Left kidney (tissue), 8 donors: ENCODE results near the gene LRRC4C. TPM values are rescaled to one million over a fixed set of nuclear protein-coding genes. Genes with fewer than 3 reads are reported as not detected.

ENCODE experiments used
- DNase-seq: peaks from one replicate; pipeline ENCODE4 v3.0.0-alpha.2; 2013
- long read RNA-seq, 8 donors: transcript quantifications; one replicate each; lab custom pipeline, GENCODE V29; 2026
- polyA plus RNA-seq: library from polyadenylated mRNA; unstranded; fragments of 120-200 nt; gene quantifications from one replicate; pipeline ENCODE4 v1.2.1, GENCODE V29; 2013; ENCODE audit not compliant: insufficient read length

Gene LRRC4C
- 17.0 TPM for polyA plus RNA-seq
- long read RNA-seq, donor 1, full-length matches to known transcripts = 2 of 2 reads
- long read RNA-seq, donor 1, partial matches to known transcripts = 0 of 2 reads
- long read RNA-seq, donor 1, other reads (novel, unspliced or antisense) = 0 of 2 reads
- long read RNA-seq, donor 2, partial matches to known transcripts = 0 of 2 reads
- long read RNA-seq, donor 2, other reads (novel, unspliced or antisense) = 0 of 2 reads
- long read RNA-seq, donor 3, partial matches to known transcripts = 0 of 2 reads
- long read RNA-seq, donor 3, other reads (novel, unspliced or antisense) = 0 of 2 reads
- long read RNA-seq, donor 4 = 0 reads
- long read RNA-seq, donor 5, full-length matches to known transcripts = 1 of 1 reads
- long read RNA-seq, donor 5, partial matches to known transcripts = 0 of 1 reads
- long read RNA-seq, donor 5, other reads (novel, unspliced or antisense) = 0 of 1 reads
- long read RNA-seq, donor 6, partial matches to known transcripts = 0 of 3 reads
- long read RNA-seq, donor 6, other reads (novel, unspliced or antisense) = 0 of 3 reads
- long read RNA-seq, donor 7, full-length matches to known transcripts = 2 of 2 reads
- long read RNA-seq, donor 7, partial matches to known transcripts = 0 of 2 reads
- long read RNA-seq, donor 7, other reads (novel, unspliced or antisense) = 0 of 2 reads
- long read RNA-seq, donor 8 = 0 reads

DNA sequence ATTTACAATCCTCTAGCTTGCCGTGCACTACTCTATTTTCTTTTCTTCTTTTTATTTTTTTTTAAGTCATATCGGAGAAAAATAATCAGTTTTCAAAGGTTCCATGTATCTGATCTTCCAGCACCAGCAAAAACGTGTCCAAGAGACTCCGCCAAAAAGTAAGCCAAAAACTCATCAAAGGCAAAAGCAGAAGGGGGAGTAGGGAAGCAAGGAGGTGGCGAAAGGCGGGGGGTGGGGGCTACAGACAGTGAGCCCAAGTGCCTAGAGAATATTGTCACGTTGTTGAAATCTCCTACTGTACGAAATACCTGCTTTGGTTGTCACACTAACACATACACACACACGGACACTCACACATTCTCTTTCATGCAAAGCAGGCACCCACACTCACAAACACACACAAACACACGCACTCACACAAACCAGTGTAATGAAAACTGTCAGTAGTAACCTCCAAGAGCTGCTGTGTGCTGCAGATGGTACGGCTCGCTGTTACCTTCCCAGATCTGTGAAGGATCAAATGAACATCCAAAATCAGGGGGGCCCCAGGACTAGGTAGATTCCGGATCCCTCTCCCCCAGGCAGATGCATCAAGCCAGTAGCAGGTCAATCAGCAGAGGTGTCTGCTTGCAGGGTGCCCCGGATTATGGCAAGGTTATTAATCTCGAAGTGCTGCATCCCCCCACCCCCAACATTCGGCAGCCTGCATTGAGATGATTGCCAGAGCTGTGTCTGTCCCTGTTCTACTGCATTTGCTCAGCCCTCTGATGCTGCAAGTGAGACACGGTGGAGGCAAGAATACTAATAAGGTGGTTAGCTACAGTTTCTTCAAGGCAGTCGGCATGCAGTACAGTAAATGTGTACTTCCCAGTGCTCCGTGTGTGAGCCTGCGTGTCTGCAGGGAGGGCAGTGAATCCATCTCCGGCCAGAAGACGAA, at the start of gene LRRC4C:
Gene LRRC4C (minus strand): TSS at position 188 of the 937 bp plus-strand sequence.
- no peak for DNase-seq

DNA sequence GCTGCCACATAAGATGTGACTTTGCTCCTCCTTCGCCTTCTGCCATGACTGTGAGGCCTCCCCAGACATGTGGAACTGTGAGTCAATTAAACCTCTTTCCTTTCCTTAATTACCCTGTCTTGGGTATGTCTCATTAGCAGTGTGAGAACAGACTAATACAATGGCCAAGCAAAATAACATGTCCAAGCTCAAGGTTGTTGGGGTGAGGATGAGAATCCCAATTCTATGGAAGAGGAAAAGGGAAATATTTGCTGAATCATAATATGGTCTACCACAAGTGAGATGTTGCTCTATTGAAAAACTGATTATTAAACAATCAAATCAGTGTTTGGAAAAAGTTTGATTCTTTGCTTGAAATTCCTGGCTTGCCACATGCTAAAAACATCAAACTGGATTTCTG, 48.7 kb upstream of the LRRC4C start:
- DNase-seq = no peak

DNA sequence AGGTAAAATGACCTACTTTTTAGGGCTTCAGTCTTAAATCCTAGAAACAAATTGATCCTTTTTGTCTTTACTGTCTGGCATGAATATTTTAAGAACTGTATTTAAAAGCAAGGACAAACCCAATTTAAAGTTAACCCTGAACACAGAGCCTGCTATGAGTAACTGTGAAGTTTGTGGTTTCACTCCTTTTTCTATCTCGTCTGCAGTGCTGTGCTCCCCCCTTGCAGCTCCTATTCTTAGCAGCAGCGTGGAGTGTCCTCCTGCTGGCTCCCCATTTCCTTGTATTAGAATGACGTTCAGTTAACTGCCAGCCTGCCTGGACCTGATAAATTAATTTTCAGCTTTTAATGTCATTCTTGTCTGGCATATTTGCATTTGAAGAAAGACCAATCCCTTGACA, 40.0 kb upstream of the LRRC4C start:
- DNase-seq = no peak

DNA sequence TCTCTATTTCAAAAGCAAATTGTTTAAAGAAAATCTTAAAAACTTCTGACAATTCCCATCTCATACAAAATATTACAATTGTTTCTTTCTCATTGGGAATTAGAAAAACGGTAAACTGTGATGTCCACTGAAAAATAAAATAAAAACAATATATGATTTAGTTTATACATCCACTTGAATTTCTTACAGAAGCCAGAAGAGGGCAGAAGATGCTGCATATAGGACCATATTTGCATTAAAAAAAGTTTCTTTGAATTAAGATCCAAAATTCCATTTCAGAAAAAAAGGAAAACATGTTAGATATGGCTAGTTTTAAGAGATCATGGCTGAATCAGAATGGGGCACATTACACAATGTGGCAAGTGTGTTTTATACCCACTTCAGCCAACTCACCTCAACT, 39.3 kb upstream of the LRRC4C start:
- DNase-seq = no peak

DNA sequence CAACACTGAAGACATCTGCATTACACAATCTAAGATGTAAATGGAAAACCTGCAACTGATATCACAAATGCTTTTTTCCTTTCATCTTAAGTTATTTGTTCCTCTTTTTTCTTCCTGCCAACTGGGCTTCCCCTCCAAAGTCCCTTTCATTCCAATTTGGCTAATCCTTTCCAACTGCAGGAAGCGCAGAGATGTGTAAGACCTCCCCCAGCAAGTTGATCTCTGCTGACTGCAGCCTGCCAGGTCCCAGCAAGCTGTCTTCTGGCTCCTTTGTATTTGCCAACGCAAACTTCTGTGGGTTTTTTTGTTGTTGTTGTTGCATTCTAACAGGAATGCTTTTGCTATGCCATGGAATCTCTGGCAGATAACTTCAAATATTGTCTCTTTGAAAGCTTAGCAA, 38.5 kb upstream of the LRRC4C start:
- no peak for DNase-seq

DNA sequence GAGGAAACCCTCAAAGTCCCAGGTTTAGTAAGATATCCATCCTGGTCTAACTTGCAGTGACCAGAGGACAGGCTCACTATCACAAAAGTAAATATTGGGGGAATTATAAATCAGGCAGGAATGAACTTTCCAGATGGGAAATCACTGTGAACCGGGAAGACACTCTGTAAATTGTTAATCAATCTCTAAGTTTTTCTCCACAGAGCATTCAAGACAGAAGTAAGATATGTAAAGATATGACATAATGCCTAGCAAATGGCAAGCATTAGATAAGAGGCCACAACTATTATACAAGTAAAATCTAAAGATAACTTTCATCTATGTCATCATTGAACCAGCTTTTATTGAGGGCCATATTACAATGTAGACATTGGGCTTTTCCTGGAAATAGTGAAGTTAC, 35.3 kb upstream of the LRRC4C start:
- DNase-seq = no peak

DNA sequence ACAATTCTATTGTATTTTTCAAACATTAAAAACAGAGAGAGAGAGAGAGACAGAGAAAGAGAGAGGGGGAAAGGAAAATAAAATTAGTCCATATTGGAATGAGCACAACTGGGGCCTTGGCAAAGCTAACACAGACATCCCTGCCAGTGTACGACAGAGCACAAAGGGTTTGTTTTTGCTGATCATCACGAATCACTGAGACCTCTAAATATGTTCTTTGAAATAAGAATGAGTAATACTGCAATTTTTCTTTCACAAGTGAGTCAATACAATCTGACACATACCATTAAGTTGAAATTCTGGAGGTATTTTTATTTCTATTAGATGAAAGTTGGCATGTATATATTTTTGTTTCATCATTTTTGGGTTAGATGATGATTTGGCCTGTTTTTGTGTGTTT, 27.0 kb upstream of the LRRC4C start:
- DNase-seq = no peak

DNA sequence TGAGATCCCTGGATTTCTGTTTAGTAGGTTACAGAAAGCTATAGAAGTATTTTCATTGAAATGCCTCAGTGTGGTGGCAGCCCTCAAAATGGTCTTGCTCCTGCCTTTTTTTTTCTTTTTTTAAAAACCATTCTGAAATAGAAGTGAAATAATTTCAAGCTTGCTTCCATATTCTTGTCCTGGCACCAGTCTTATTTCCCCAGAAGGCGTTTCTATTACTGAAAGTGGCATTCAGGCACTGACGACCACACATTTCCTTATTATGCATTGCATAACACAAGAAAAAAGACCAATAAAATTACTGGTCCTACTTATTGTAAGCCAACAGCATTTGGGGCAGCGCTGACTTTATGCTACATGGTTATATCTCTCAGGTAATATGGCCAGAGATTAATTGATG, 24.5 kb upstream of the LRRC4C start:
- no peak for DNase-seq

DNA sequence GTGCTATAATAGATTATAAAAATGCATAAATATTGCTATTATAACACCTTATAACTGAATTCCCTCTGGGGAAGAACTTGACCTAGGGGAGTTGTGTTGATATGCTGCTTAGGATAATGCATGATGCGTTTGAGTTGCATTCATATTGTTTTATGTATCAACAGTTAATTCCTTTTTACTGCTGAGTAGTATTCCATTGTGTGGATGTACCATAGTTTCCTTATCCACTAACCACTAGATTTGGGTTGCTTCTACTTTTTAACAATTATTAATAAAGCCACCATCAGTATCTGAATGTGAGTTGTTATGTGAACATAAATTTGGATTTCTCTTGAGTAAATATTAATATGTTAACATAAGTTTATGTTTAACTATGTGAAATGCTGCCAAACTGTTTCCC, 19.7 kb upstream of the LRRC4C start:
- no peak for DNase-seq

DNA sequence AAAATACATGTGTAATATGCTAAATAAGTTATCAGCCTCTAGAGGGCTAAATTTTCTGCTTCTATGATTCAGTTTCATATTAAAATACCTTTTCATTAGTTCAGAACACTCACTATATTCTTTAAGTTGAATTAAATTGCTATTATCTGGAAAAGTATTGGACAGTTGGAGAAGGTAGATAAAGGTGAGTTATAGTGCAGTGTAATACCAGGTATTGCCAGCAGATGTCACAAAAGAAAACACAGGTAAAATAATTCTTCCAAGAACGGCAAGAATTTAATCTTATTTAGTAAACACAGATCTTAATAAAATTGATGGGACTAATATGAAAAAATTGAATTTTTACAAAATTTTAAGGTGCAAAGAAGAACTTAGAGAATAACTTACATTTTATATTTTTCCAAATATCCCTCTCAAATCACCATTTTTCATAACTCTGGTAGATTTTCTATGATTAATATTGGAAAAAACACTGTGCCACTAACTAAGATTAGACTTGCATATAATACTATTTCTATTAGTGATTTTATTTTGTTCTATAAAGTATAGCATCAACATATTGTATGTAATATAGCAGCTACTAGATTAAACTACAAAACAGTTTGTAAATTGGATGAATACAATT, 1.7 kb upstream of the LRRC4C start:
- no peak for DNase-seq

DNA sequence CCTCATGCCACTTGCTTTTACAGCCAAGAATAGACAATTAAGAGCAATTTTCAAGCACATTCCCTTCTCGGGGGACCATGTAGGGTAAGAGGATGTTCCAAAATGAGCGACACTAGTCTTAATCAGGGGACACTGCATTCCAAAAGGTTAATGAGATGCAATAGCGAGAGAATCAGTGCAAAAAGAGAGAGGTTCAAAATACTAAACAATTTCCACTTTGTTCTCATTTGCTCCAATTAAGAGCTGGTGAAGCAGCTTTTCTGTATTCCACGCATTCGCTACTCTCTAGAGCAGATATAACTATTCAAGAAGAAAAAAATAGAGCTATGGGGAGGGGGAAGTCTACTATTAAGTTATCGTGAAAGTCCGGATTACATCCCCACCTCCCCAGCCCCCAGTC, 811 bp downstream of the LRRC4C start:
- DNase-seq = no peak

DNA sequence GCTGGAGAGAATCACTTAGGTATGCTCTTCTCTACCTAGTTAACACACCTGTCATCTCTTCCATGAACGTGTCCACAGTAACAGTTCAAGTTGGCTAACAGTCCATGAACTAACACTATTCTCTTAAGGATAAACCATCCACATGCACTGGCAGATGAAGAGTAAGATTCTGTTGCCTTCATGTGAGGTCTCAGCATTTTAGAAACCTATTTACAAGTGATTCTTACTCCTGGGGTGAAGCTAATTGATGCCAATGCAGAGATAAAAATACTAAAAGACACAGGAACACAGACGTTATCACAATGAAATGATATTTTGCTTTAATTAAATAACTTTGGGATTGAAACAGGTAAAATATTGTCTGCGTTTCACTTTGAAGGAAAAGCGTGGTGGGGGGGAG, 1.3 kb downstream of the LRRC4C start:
- DNase-seq = no peak

DNA sequence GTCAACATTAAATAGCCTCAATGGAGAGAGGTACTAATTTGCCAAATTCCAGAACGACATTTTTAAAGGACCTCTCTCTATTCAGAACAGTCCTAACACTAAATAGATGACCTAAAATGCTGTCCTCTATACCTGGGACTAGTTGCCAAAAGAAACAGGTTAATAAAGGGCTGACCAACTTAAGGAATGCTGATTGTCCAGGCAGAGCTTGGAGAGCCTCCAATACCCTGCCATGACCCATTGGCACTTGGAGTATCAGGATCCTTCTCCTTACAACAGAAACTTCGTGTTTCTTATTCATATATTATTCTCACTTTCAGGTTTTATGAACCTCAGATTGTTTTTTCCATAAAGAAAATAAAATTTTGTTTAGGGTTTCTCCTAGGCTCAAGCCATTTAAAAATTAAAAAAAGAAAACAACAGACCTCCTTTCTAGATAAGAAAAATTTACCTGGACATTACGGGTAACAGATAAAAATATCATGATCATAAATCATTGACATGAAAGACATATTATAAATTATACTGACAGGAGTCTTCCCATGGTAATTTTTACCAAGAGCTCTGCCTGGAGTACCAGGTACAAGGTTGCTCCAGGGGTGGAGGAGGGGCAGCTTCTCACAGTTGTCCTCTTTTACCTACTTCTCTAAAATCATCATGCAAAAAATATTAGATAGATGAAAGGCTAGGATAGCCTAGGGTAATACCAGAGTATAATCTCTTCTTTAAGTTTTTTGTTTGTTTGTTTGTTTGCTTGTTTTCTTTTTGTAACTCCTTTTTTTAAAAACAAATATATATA, 2.0 kb downstream of the LRRC4C start:
- DNase-seq = no peak

DNA sequence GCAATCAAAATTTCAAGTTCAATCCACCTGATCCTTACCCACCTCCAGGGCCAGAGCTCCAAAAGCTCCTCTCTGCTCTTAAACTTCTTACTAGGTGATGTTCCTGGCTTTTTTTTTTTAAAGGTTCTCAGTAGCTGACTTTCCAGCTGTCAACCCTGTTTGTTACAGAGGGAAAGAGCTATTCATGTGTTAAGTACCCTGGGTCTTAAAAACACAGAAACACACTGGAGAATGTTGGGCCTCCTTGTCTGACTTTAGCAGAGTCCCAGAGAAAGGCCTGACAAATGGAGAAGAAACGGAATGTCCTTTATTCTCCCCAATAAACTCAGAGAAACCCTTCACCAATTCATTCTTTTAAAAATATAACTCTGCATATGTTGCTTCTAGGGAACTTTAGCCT, 3.2 kb downstream of the LRRC4C start:
- no peak for DNase-seq

DNA sequence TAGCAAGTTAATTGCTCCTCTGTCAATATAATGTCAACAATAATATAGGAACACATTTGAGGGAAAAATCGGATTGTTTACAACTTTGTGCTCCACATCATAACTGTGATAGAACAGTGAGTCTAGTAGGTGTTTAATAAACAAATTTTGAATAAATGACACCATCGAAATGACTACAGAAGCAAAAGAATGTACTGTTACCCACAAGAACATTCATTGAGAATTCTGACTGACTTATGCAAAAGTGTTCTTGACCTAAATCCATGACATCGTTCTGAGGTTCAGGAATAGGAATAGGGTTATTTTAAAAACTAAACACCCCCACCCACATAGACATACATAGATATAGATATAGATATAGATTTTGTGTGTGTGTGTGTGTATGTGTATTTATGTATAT, 8.4 kb downstream of the LRRC4C start:
- DNase-seq = no peak

DNA sequence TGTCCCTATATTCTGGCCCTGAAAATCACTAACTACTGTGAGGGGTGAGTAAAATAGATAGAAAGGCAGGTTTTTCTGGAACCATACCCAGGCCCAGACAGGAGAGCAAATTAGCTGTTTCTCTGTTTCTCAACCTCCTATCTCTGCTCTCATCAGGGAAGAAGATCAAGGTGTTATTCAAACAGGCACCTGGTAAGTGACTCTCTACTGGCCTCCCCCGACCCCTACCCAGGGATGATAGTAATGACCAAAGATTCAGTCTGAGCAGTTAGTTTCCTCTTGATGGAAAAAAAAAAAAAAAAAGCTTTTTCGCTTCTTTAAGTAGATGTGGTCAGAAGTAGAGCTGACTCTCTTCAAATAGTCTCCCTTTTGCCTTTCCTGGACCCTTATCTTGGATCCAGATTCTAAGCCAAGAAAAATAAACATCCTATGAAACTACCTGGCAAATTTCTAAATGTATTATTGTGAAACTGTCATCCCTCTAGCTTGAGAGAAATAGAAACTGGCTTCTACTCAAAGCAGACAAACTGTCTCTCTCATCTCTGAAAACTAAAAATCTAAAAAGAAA, 9.9 kb downstream of the LRRC4C start:
- DNase-seq = no peak

DNA sequence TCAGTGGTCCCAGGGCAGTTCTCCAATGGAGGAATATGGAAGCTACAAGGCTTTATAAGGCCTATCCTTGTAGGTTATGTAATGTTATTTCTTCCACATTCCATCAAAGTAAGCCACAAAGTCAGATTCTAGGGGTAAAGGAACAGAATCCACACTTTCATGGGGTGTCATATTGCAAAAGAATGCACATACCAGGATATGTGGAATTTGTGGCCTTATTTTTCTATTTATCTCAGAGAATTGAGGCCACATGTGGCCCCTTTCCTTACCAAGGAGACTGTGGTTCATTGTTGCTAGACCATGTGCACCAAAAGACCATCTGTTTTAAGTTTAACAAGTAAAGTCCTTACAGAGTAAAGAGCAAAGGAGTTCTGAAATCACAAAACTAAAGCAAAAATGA, 12.9 kb downstream of the LRRC4C start:
- DNase-seq = no peak

DNA sequence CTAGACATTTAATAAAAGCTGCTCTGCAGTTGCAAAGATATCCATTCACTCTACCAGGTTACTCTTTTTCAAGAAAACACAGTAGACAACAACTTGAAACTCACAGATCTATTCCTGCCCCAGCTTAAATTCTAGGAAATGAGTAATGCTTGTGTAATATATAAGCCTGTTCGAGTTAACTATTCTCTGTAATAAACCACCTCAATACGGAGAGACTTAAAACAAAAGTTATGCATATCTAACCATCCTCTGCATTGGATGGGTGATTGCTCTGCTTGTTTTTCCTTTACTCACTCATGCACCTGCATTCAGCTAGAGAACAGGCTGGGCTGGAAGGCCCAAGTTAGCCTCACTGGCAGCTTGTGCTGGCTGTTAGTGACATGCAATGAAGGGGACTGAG, 13.3 kb downstream of the LRRC4C start:
- no peak for DNase-seq

DNA sequence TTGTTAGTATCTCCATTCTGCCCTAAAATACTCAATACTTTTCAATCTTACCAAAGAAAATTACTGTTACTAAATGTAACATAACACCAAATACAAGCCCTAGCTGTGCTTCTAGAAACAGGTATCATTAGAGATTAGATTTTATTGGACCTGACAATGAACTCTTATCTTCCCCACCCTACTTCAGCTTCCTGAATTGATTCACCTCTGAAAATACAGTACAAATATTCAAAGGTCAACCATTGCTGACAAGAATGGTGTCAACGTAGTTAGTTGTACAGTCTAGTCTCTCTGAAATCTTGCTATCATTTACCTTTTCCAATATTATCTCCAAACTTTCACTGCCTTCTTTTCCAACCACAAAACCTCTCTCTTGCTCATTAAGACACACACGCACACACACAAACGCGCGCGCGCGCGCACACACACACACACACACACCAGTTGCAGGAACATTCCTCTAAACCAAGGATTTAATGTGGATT, 22.4 kb downstream of the LRRC4C start:
- no peak for DNase-seq

DNA sequence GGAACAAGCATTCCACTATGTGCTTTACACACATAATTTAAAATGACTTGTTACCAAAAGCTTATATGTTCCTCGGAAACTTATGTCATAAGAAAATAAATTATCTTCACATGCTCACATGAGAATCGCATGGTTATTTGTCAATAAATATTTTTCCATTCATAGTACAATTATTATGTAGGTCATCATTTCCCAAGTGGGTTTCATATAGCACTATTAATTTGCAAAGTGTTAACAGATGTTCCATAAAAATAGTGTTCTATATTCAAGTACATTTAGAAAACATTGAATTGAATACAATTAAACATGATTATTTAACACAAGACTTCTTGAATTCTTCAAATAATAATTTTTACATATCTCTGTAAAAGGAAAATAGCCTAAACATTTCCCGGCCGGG, 23.9 kb downstream of the LRRC4C start:
- DNase-seq = no peak

DNA sequence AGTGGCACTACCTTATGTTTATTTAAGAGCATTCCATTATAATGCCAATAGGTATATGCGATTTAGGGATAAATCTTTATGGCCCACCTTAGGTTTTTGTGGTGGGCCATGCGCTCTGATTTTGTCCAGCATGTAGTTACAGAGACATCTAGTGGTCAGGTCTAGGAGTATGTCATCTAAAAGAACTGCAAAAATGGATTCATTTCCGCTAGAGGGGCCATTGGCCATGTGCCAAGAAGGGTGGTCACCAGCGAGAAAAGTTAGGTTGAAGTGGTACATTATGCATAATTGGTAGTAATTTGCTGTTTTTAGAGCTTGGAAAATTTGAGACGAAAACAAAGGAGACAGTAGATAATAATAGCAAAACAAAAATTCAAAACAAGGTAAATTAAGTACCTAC, 27.7 kb downstream of the LRRC4C start:
- DNase-seq = no peak
